Natural killer cell (primary cell): Measurements from ENCODE around the gene ADPRS. TPM values are rescaled to one million over a fixed set of nuclear protein-coding genes. Genes with fewer than 3 reads are reported as not detected.

Experiments used
- ATAC-seq, 3 donors: fragments of 150-1000 bp in 2 of 3; fragments of 200-7000 bp in 1 of 3; cut with Tn5 transposase; 1 replicate in 1 of 3; 2 replicates in 2 of 3; pipeline ENCODE4 v1.10.0; 2021; ENCODE audit warnings: mild to moderate bottlenecking in 2 of 3, moderate library complexity in 2 of 3
- DNase-seq, 2 donors: peaks; one replicate each; pipeline versions ENCODE4 v3.0.0 to v3.0.0-alpha.2; 2013 to 2021; ENCODE audit warnings: mixed read lengths in 1 of 2
- H3K27ac ChIP-seq: one replicate; pipeline ENCODE4 v1.5.1; 2013; ENCODE audit warnings: mild to moderate bottlenecking, low read length
- H3K27me3 ChIP-seq: one replicate; pipeline ENCODE4 v1.6.1; 2013; ENCODE audit warnings: low read length; ENCODE audit not compliant: control insufficient read depth, insufficient read depth
- H3K36me3 ChIP-seq: one replicate; pipeline ENCODE4 v1.6.1; 2013; ENCODE audit warnings: low read length; ENCODE audit not compliant: control insufficient read depth, insufficient read depth
- H3K4me1 ChIP-seq: one replicate; pipeline ENCODE4 v1.6.1; 2013; ENCODE audit warnings: low read length; ENCODE audit not compliant: control insufficient read depth, insufficient read depth
- H3K4me3 ChIP-seq: one replicate; pipeline ENCODE4 v1.5.1; 2013; ENCODE audit warnings: low read length
- H3K9me3 ChIP-seq: one replicate; pipeline ENCODE4 v1.6.1; 2013; ENCODE audit warnings: low read length; ENCODE audit not compliant: control insufficient read depth, insufficient read depth
- H3K27ac Mint-ChIP-seq, 2 donors: one replicate each; pipeline ENCODE4 v1.8.0; 2022; ENCODE audit warnings: mild to moderate bottlenecking in 2 of 2, mixed read lengths in 2 of 2, moderate library complexity in 1 of 2
- H3K27me3 Mint-ChIP-seq, 2 donors: one replicate each; pipeline ENCODE4 v1.8.0; 2022; ENCODE audit warnings: low read depth in 2 of 2, mixed read lengths in 2 of 2
- H3K36me3 Mint-ChIP-seq: one replicate; pipeline ENCODE4 v1.8.0; 2022; ENCODE audit warnings: mixed read lengths
- H3K4me1 Mint-ChIP-seq, 2 donors: one replicate each; pipeline ENCODE4 v1.8.0; 2022; ENCODE audit warnings: mixed read lengths in 2 of 2
- H3K4me3 Mint-ChIP-seq: one replicate; pipeline ENCODE4 v1.8.0; 2022; ENCODE audit warnings: mild to moderate bottlenecking, moderate library complexity, mixed read lengths
- H3K9me3 Mint-ChIP-seq, 2 donors: one replicate each; pipeline ENCODE4 v1.8.0; 2022; ENCODE audit warnings: mixed read lengths in 2 of 2
- CTCF ChIP-seq: fragments of 200-600 bp; IDR thresholded peaks from one replicate; pipeline ENCODE4 v1.8.0; 2022; ENCODE audit warnings: antibody characterized with exemption
- WGBS: methylation state at CpG from one replicate; pipeline ENCODE4 v1.1.7; 2013; ENCODE audit warnings: missing lambda C conversion rate; ENCODE audit not compliant: insufficient coverage; 5-methylcytosine and 5-hydroxymethylcytosine counted together
- intact Hi-C: fragments of 100-400 bp; cut with micrococcal nuclease; formaldehyde crosslinking; loops from one replicate; pipeline ENCODE4 v1.14.2; 2022
- total RNA-seq, 4 donors: library from RNA; stranded (reverse); fragments of 120-200 nt in 1 of 4; gene quantifications; one replicate each; pipeline versions ENCODE4 v1.2.3 to v1.2.4, GENCODE V29; 2013 to 2022

Gene ADPRS
- total RNA-seq, 3 donors from 2014 or later (not counting 1 experiment from before 2014, with no cell fraction given), result 9.6 to 15.9 (median 12.4) TPM

- H3K4me3 Mint-ChIP-seq, result no peak overlapping the region
- Histone ChIP-seq H3K27me3 (no peaks in the 10 kb centered on the region), H3K4me3 (no peak overlapping the region), H3K36me3 (peaks cover 20% of the 10 kb centered on the region), H3K27ac (no peak overlapping the region), H3K4me1 (no peaks in the 10 kb centered on the region), H3K9me3 (no peaks in the 10 kb centered on the region)
- intact Hi-C loops, result no loop called here
- no peaks in the 10 kb centered on the region for H3K9me3 Mint-ChIP-seq
- no peak for ATAC-seq
- H3K27me3 Mint-ChIP-seq, result no peaks in the 10 kb centered on the region
- WGBS, result 15% methylated on average over 1 of the region's 1 CpG
- peaks cover 9 to 28% of the 10 kb centered on the region in 2 donors for H3K4me1 Mint-ChIP-seq
- DNase-seq, result no peak
- H3K36me3 Mint-ChIP-seq, result no peaks in the 10 kb centered on the region
- no peak for TF ChIP-seq CTCF
- no peak overlapping the region for H3K27ac Mint-ChIP-seq
Measured at GRCh38 chr1:36142121-36142520, 53.4 kb downstream of the ADPRS start.

GRCh38 chr1:36143424-36143823 lies 54.7 kb downstream of the ADPRS start:
- Mint-ChIP-seq H3K9me3 (no peaks in the 10 kb centered on the region), H3K36me3 (no peaks in the 10 kb centered on the region), H3K27me3 (no peaks in the 10 kb centered on the region), H3K4me3 (no peak overlapping the region), H3K27ac (no peak overlapping the region), H3K4me1 (peaks cover 17 to 37% of the 10 kb centered on the region in 2 donors)
- TF ChIP-seq CTCF, result no peak
- Histone ChIP-seq H3K4me3 (no peak overlapping the region), H3K36me3 (peaks cover 7% of the 10 kb centered on the region), H3K4me1 (peaks cover 2% of the 10 kb centered on the region), H3K27me3 (no peaks in the 10 kb centered on the region), H3K27ac (no peak overlapping the region), H3K9me3 (no peaks in the 10 kb centered on the region)
- intact Hi-C loops, result no loop called here
- DNase-seq (no peak), ATAC-seq (no peak)
- 73% methylated on average over 4 of the region's 4 CpGs for WGBS

Other genes starting within 250 kb of the ADPRS start
- gene AGO1, start 205.7 kb upstream of the ADPRS start, total RNA-seq, result 10 to 100 TPM; 30.1 to 34.5 (median 34.3) TPM
- 10 to 100 TPM; 36.5 to 49.6 (median 49.0) TPM for gene AGO3, start 157.8 kb upstream of the ADPRS start, total RNA-seq
- under 1 TPM in 2 of 3 donors, not detected in 1; 0.24 to 0.35 TPM for gene TEKT2, start 4.8 kb upstream of the ADPRS start, total RNA-seq
- gene COL8A2, start 36.3 kb downstream of the ADPRS start, total RNA-seq, result under 1 TPM; 0.09 to 0.20 (median 0.14) TPM
- 10 to 100 TPM; 28.0 to 34.7 (median 34.3) TPM for gene TRAPPC3, start 60.6 kb downstream of the ADPRS start, total RNA-seq
- 100 to 1,000 TPM; 213 to 232 (median 230) TPM for gene MAP7D1, start 67.3 kb downstream of the ADPRS start, total RNA-seq
- gene THRAP3, start 135.6 kb downstream of the ADPRS start, total RNA-seq, result 100 to 1,000 TPM in 1 of 3 donors, 10 to 100 TPM in 2; 88.6 to 110 (median 97.4) TPM
- gene SH3D21, start 217.5 kb downstream of the ADPRS start, total RNA-seq, result 1 to 10 TPM; 1.9 to 2.6 (median 2.5) TPM
- 1 to 10 TPM; 4.0 to 8.0 (median 4.9) TPM for gene EVA1B, start 234.8 kb downstream of the ADPRS start, total RNA-seq